SK-N-SH (cell line): Measurements from ENCODE around the gene SHLD1. TPM values are rescaled to one million over a fixed set of nuclear protein-coding genes. Genes with fewer than 3 reads are reported as not detected.
A peak's percentile ranks its signal among the peaks of the same experiment; 100 is the strongest.

Experiments used
- CTCF ChIA-PET: fragments of 300-600, 350-600 bp; formaldehyde crosslinking; extraction: SDS; loops from one replicate; lab custom pipeline; 2021; lab: Yijun Ruan, JAX
- POLR2A ChIA-PET: fragments of 350-600 bp; sonication (Branson Sonifier 250); formaldehyde crosslinking; extraction: SDS; loops from one replicate; lab custom pipeline; 2020; ENCODE audit warnings: antibody characterized with exemption, inconsistent platforms; lab: Yijun Ruan, JAX
- DNase-seq: peaks from one replicate; pipeline ENCODE4 v3.0.0; 2012
- H2AFZ ChIP-seq: fragments of 200-600 bp; sonication (generic); 2 replicates; pipeline ENCODE4 v1.8.1; 2016; ENCODE audit warnings: antibody characterized with exemption, mild to moderate bottlenecking, low read depth
- H3F3A ChIP-seq: fragments of 200-600 bp; sonication (generic); replicated peaks from 2 replicates; pipeline ENCODE3; 2016; ENCODE audit warnings: antibody characterized with exemption, mild to moderate bottlenecking; ENCODE audit not compliant: insufficient read depth
- H3K27ac ChIP-seq, 2 experiments: fragments of 200-500 bp in 1 of 2; fragments of 200-600 bp in 1 of 2; sonication (Bioruptor generic) in 1 of 2; sonication (generic), shearing (Covaris generic) in 1 of 2; 2 replicates each; pipeline versions ENCODE4 v1.5.1 to v1.6.1; 2014 to 2016; ENCODE audit warnings: low read depth in 2 of 2, inconsistent platforms in 1 of 2, low read length in 1 of 2, mild to moderate bottlenecking in 1 of 2, mixed read lengths in 1 of 2
- H3K27me3 ChIP-seq: fragments of 200-600 bp; sonication (generic), shearing (Covaris generic); 2 replicates; pipeline ENCODE4 v1.6.1; 2016; ENCODE audit warnings: mixed run types; ENCODE audit not compliant: insufficient read depth
- H3K36me3 ChIP-seq, 2 experiments: fragments of 200-500 bp in 1 of 2; fragments of 200-600 bp in 1 of 2; sonication (Bioruptor generic) in 1 of 2; sonication (generic) in 1 of 2; replicated peaks in 1 of 2; 2 replicates each; pipeline versions ENCODE3 to v1.5.1; 2014 to 2016; ENCODE audit warnings: low read length in 1 of 2, mild to moderate bottlenecking in 1 of 2; ENCODE audit not compliant: insufficient read depth in 2 of 2, control insufficient read depth in 1 of 2
- H3K4me1 ChIP-seq, 2 experiments: fragments of 200-500 bp in 1 of 2; fragments of 200-600 bp in 1 of 2; sonication (Bioruptor generic) in 1 of 2; sonication (generic), shearing (Covaris generic) in 1 of 2; 2 replicates each; pipeline versions ENCODE4 v1.5.1 to v1.6.1; 2014 to 2016; ENCODE audit warnings: low read depth in 1 of 2, low read length in 1 of 2, mixed run types in 1 of 2; ENCODE audit not compliant: insufficient read depth in 2 of 2, control insufficient read depth in 1 of 2
- H3K4me2 ChIP-seq: fragments of 200-600 bp; sonication (generic), shearing (Covaris generic); 2 replicates; pipeline ENCODE4 v1.6.1; 2017; ENCODE audit warnings: mixed run types
- H3K4me3 ChIP-seq, 2 experiments: fragments of 200-500 bp in 1 of 2; fragments of 200-600 bp in 1 of 2; sonication (Bioruptor generic) in 1 of 2; sonication (generic), shearing (Covaris generic) in 1 of 2; 2 replicates each; pipeline versions ENCODE4 v1.5.1 to v1.8.1; 2014 to 2016; ENCODE audit warnings: low read depth in 2 of 2, inconsistent platforms in 1 of 2, low read length in 1 of 2, mild to moderate bottlenecking in 1 of 2, mixed read lengths in 1 of 2, moderate library complexity in 1 of 2
- H3K79me2 ChIP-seq: fragments of 200-600 bp; sonication (generic); 2 replicates; pipeline ENCODE4 v1.8.1; 2017; ENCODE audit warnings: mild to moderate bottlenecking; ENCODE audit not compliant: insufficient read depth
- H3K9ac ChIP-seq: fragments of 200-600 bp; sonication (generic); 2 replicates; pipeline ENCODE4 v1.6.1; 2017; ENCODE audit warnings: mixed run types
- H3K9me2 ChIP-seq: fragments of 200-600 bp; sonication (generic); 2 replicates; pipeline ENCODE4 v1.6.1; 2017; ENCODE audit warnings: mixed run types
- H3K9me3 ChIP-seq: fragments of 200-600 bp; sonication (generic); 2 replicates; pipeline ENCODE4 v1.6.1; 2017; ENCODE audit warnings: mixed run types, mild to moderate bottlenecking, moderate library complexity
- H4K20me1 ChIP-seq: fragments of 200-600 bp; sonication (generic); 2 replicates; pipeline ENCODE4 v1.6.1; 2017; ENCODE audit warnings: mild to moderate bottlenecking, mixed run types; ENCODE audit not compliant: insufficient read depth
- ELF1 ChIP-seq: IDR thresholded peaks from 2 replicates; pipeline ENCODE4 v1.4.0; 2012
- MXI1 ChIP-seq: IDR thresholded peaks from 2 replicates; pipeline ENCODE4 v1.6.1; 2012; ENCODE audit warnings: mild to moderate bottlenecking, low read depth, low read length, improper control_type of control experiment
- NFIC ChIP-seq: IDR thresholded peaks from 2 replicates; pipeline ENCODE4 v1.4.0; 2012; ENCODE audit warnings: borderline replicate concordance
- NRF1 ChIP-seq: IDR thresholded peaks from 2 replicates; pipeline ENCODE4 v1.6.1; 2012; ENCODE audit warnings: low read depth, mild to moderate bottlenecking, low read length
- POLR2AphosphoS5 ChIP-seq: IDR thresholded peaks from 2 replicates; pipeline ENCODE4 v1.6.1; 2012; ENCODE audit warnings: low read depth, low read length
- RAD21 ChIP-seq: IDR thresholded peaks from 2 replicates; pipeline ENCODE4 v1.6.1; 2012; ENCODE audit warnings: mild to moderate bottlenecking, low read length
- RCOR1 ChIP-seq: fragments of 150-350 bp; IDR thresholded peaks from 2 replicates; pipeline ENCODE4 v1.6.1; 2017; ENCODE audit warnings: antibody characterized with exemption, low read length
- RFX5 ChIP-seq: IDR thresholded peaks from 2 replicates; pipeline ENCODE4 v1.6.1; 2012; ENCODE audit warnings: mild to moderate bottlenecking, improper control_type of control experiment, low read length
- SIN3A ChIP-seq: IDR thresholded peaks from 2 replicates; pipeline ENCODE4 v1.6.1; 2012; ENCODE audit warnings: low read depth, mild to moderate bottlenecking, low read length, moderate library complexity, borderline replicate concordance
- TEAD4 ChIP-seq: IDR thresholded peaks from 2 replicates; pipeline ENCODE4 v1.4.0; 2012; ENCODE audit warnings: mild to moderate bottlenecking, borderline replicate concordance; ENCODE audit not compliant: insufficient read depth
- whole genome bisulfite sequencing: methylation state at CpG from one replicate; pipeline ENCODE4 v1.1.6; 2017; ENCODE audit warnings: low lambda C conversion rate; 5-methylcytosine and 5-hydroxymethylcytosine counted together
- polyA plus RNA-seq, 3 experiments: library from polyadenylated mRNA; depleted of rRNA; stranded (reverse); fragments of >200 nt; gene quantifications; 2 replicates each; pipeline ENCODE4 v1.2.3, GENCODE V29; 2012
- TF ChIP-seq, protein P1 (sequence below): IDR thresholded peaks from 2 replicates; pipeline ENCODE4 v1.4.0; 2012; ENCODE audit warnings: low read depth, borderline replicate concordance
- TF ChIP-seq, protein P2 (sequence below): IDR thresholded peaks from 2 replicates; pipeline ENCODE4; 2012
- TF ChIP-seq, protein P3 (sequence below): fragments of 150-350 bp; IDR thresholded peaks from 2 replicates; pipeline ENCODE4 v1.6.1; 2016; ENCODE audit warnings: mild to moderate bottlenecking, low read depth, low read length

The SHLD1 gene
- polyA plus RNA-seq, 1 of the 3 experiments (the other 2 are of a cell fraction) = 4.5 TPM

DNA sequence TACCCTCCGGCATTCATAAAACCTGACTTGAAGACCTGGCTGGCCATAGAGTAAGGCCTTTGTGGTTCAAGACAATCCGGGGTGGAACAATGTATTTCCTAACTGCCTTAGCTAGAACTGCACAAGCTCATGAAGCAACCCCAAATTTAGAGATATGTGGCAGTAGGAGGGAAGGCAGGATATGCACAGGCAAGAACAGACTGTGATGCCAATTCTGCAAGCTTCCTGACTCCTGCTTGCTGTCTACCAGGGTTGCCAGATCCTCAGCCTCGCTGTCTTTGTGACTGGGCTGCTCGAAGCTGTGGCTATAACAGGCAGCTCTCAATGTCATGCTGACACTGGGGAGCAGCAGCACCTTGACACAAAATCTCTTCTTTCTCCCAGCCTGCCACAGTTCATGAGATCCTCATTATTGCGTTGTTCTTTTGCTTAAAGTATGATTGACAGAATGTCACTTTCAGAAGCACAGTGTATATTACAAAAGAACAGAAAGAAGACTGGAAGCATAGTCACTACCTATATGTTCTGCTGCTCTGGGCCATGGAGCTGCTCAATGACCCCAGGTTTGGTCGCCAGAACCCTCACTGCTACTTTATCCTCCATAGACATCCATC lies 18.3 kb upstream of the SHLD1 start:
- no peak overlapping the region for H3K9ac ChIP-seq
- DNase-seq = no peak
- CTCF ChIA-PET = interaction anchor here (1.2 kb wide), 1 partner anchor 57 kb away, joined by 3 read pairs; no protein-coding TSS in a partner anchor
- TF ChIP-seq RAD21 (no peak), MXI1 (no peak), SIN3A (no peak), POLR2AphosphoS5 (no peak), NFIC (no peak)
- TF ChIP-seq, all 33 proteins: peak for 0
- no peaks in the 10 kb centered on the region for H3K9me3 ChIP-seq
- H2AFZ ChIP-seq = no peak overlapping the region
- no peaks in the 10 kb centered on the region for H3K79me2 ChIP-seq
- no peaks in the 10 kb centered on the region for H3K36me3 ChIP-seq
- no peaks in the 10 kb centered on the region; the same call in 1 of the 2 replicates for H3K27me3 ChIP-seq
- H4K20me1 ChIP-seq = no peaks in the 10 kb centered on the region
- peaks cover 0 to 5% of the 10 kb centered on the region in 2 experiments; a peak in 1 of 4 replicates for H3K4me1 ChIP-seq
- H3F3A ChIP-seq = no peaks in the 10 kb centered on the region
- H3K9me2 ChIP-seq = no peaks in the 10 kb centered on the region
- 71% methylated on average over 5 of the region's 6 CpGs for WGBS
- H3K4me3 ChIP-seq = no peak overlapping the region
- no peak overlapping the region for H3K27ac ChIP-seq
- no peak overlapping the region for H3K4me2 ChIP-seq
- POLR2A ChIA-PET = no interaction called here

DNA sequence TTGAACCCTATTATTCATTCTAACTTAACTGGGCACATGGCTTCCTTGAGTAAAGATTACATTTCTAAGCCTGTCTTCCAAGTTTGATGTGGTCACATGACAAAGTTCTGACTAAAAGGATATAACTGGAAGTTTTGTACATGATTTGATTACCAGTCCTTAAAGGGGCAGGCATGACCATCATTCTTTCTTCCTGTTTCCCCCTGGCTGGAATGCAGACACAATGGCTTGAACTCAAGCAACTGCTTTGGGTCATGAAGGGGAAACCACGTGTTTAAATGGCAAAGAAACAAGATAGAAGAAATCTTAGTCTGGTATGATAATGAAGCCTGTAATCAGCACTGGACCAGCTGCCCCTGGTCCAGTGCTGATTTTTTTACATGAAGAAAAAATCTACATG lies 15.6 kb upstream of the SHLD1 start:
- H3K27ac ChIP-seq = no peak overlapping the region
- TF ChIP-seq, protein P1, sequence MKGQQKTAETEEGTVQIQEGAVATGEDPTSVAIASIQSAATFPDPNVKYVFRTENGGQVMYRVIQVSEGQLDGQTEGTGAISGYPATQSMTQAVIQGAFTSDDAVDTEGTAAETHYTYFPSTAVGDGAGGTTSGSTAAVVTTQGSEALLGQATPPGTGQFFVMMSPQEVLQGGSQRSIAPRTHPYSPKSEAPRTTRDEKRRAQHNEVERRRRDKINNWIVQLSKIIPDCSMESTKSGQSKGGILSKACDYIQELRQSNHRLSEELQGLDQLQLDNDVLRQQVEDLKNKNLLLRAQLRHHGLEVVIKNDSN = 0 out of 2 replicates have a peak, but pooled peaks have one; percentile 10
- TF ChIP-seq RFX5 = no peak
- ChIA-PET CTCF (no interaction called here), POLR2A (interaction anchor here (1.4 kb wide), 1 partner anchor 11 kb away, joined by 3 read pairs; no protein-coding TSS in a partner anchor)
- H3K4me2 ChIP-seq = no peak overlapping the region
- no peaks in the 10 kb centered on the region; the same call in 1 of the 2 replicates for H3K27me3 ChIP-seq
- no peak overlapping the region for H3K4me3 ChIP-seq
- WGBS = 53% methylated on average over 1 of the region's 1 CpG
- peaks cover 0 to 12% of the 10 kb centered on the region in 2 experiments; a peak in 1 of 4 replicates for H3K4me1 ChIP-seq
- H3K9me2 ChIP-seq = no peaks in the 10 kb centered on the region
- H3K9ac ChIP-seq = no peak overlapping the region
- no peaks in the 10 kb centered on the region for H4K20me1 ChIP-seq
- no peaks in the 10 kb centered on the region for H3K36me3 ChIP-seq
- no peaks in the 10 kb centered on the region for H3F3A ChIP-seq
- H3K79me2 ChIP-seq = no peaks in the 10 kb centered on the region
- DNase-seq = no peak
- no peaks in the 10 kb centered on the region for H3K9me3 ChIP-seq
- H2AFZ ChIP-seq = no peak overlapping the region

DNA sequence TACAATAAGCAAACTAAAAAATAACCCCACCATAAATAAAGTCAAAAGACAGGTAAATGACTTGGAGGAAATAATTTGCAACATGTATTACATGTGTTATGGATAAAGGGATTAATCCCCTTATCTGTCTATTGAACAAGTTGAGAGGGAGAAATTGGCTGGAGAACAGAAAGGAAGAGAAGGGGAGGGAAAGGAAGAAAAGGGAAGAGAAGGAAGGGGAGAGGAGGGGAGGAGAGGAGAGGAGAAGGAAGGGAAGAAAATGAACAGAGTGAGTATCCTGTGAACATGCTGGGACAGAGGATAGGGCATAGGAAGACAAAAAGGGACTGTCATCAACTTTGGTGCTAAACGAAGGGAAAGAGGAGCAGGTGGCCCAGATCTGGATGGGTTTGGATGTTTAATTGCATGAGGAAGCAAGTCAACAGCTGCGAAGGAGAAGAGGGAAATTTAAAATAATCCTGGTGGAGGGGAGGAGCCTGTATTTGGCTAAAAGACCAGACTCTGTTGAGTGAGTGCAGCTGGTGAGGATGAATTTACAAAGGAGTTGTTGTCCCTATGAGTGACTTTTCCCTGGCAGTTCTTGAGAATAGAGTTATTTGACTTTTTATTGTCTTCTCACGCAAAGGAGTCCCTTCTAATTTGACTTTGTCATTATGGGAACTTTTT lies 14.2 kb upstream of the SHLD1 start:
- Histone ChIP-seq H2AFZ (no peak overlapping the region), H4K20me1 (no peaks in the 10 kb centered on the region), H3K4me3 (no peak overlapping the region), H3K36me3 (no peaks in the 10 kb centered on the region), H3K9me3 (no peaks in the 10 kb centered on the region), H3K4me2 (no peak overlapping the region), H3K4me1 (peaks cover 0 to 12% of the 10 kb centered on the region in 2 experiments; a peak in 1 of 4 replicates), H3K27ac (no peak overlapping the region), H3K27me3 (no peaks in the 10 kb centered on the region; the same call in 1 of the 2 replicates), H3F3A (no peaks in the 10 kb centered on the region), H3K9ac (no peak overlapping the region), H3K9me2 (no peaks in the 10 kb centered on the region), H3K79me2 (no peaks in the 10 kb centered on the region)
- CTCF ChIA-PET = no interaction called here
- DNase-seq = no peak
- TF ChIP-seq RCOR1 = no peak
- TF ChIP-seq RFX5 = no peak
- TF ChIP-seq, protein P2, sequence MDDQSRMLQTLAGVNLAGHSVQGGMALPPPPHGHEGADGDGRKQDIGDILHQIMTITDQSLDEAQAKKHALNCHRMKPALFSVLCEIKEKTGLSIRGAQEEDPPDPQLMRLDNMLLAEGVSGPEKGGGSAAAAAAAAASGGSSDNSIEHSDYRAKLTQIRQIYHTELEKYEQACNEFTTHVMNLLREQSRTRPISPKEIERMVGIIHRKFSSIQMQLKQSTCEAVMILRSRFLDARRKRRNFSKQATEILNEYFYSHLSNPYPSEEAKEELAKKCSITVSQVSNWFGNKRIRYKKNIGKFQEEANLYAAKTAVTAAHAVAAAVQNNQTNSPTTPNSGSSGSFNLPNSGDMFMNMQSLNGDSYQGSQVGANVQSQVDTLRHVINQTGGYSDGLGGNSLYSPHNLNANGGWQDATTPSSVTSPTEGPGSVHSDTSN = no peak
- TF ChIP-seq MXI1 = no peak
- no peak for TF ChIP-seq NRF1
- no peak for TF ChIP-seq TEAD4
- no peak for TF ChIP-seq ELF1
- TF ChIP-seq, protein P1 = no peak
- TF ChIP-seq, protein P3, sequence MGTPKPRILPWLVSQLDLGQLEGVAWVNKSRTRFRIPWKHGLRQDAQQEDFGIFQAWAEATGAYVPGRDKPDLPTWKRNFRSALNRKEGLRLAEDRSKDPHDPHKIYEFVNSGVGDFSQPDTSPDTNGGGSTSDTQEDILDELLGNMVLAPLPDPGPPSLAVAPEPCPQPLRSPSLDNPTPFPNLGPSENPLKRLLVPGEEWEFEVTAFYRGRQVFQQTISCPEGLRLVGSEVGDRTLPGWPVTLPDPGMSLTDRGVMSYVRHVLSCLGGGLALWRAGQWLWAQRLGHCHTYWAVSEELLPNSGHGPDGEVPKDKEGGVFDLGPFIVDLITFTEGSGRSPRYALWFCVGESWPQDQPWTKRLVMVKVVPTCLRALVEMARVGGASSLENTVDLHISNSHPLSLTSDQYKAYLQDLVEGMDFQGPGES = no peak
- 54% methylated on average over 3 of the region's 3 CpGs for WGBS
- POLR2A ChIA-PET = no interaction called here
